ENCODE measurements around the gene EEPD1. TPM values are rescaled to one million over a fixed set of nuclear protein-coding genes. Genes with fewer than 3 reads are reported as not detected.

Gene EEPD1
- total RNA-seq, 2 donors from 2014 or later: 4.0 to 6.8 TPM

DNA sequence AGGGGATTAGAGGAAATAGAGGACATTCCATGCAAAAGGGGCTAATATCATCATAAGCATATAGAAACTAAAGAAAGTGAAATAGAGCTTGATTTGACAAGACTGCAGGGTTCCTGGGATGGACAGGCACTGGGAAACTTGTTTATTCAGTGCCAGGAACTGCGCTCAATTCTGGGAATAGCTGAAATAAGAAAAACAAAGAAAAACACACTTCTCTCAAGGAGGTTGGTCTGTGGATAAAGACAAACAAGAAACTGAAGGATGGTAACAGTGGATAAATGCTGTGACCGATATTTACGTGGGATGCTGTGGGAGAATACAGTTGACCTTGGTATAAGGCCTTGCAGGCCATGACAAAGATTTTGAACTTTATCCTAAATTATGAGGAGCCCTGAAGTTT lies 195.7 kb downstream of the EEPD1 start:
- H3K27me3 ChIP-seq: no peaks in the 10 kb centered on the region
- no peak overlapping the region for H3K27ac ChIP-seq
- no peaks in the 10 kb centered on the region for H3K36me3 ChIP-seq
- H3K4me1 ChIP-seq: no peaks in the 10 kb centered on the region
- no peaks in the 10 kb centered on the region for H3K9me3 ChIP-seq
- no peak overlapping the region for H3K4me3 ChIP-seq
- DNase-seq (ENCODE audit: low spot score): no peak
- TF ChIP-seq, protein P1, sequence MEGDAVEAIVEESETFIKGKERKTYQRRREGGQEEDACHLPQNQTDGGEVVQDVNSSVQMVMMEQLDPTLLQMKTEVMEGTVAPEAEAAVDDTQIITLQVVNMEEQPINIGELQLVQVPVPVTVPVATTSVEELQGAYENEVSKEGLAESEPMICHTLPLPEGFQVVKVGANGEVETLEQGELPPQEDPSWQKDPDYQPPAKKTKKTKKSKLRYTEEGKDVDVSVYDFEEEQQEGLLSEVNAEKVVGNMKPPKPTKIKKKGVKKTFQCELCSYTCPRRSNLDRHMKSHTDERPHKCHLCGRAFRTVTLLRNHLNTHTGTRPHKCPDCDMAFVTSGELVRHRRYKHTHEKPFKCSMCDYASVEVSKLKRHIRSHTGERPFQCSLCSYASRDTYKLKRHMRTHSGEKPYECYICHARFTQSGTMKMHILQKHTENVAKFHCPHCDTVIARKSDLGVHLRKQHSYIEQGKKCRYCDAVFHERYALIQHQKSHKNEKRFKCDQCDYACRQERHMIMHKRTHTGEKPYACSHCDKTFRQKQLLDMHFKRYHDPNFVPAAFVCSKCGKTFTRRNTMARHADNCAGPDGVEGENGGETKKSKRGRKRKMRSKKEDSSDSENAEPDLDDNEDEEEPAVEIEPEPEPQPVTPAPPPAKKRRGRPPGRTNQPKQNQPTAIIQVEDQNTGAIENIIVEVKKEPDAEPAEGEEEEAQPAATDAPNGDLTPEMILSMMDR (IDR thresholded peaks at IDR 0.05): no peak

GRCh38 chr7:36349626-36350025 lies 196.6 kb downstream of the EEPD1 start:
- TF ChIP-seq, protein P1 (IDR thresholded peaks at IDR 0.05): no peak
- no peaks in the 10 kb centered on the region for H3K27me3 ChIP-seq

More at GRCh38 chr7:36349626-36350025, 196.6 kb downstream of the EEPD1 start:
- Histone ChIP-seq H3K4me1 (no peaks in the 10 kb centered on the region), H3K4me3 (no peak overlapping the region), H3K27ac (no peak overlapping the region), H3K9me3 (no peaks in the 10 kb centered on the region), H3K36me3 (no peaks in the 10 kb centered on the region)
- no peak for DNase-seq (ENCODE audit: low spot score)

Other genes starting within 250 kb of the EEPD1 start
- gene ANLN, start 236.6 kb downstream of the EEPD1 start, total RNA-seq: 1 to 10 TPM; 2.4 to 9.0 TPM

Data from right atrium auricular region (tissue), 2 donors.